ENCODE measurements around the gene PPP4R3A. TPM values are rescaled to one million over a fixed set of nuclear protein-coding genes. Genes with fewer than 3 reads are reported as not detected.
A peak's percentile ranks its signal among the peaks of the same experiment; 100 is the strongest.

The PPP4R3A gene
- total and polyA plus RNA-seq, 2 experiments from 2014 or later: 53.5 to 94.9 TPM

DNA sequence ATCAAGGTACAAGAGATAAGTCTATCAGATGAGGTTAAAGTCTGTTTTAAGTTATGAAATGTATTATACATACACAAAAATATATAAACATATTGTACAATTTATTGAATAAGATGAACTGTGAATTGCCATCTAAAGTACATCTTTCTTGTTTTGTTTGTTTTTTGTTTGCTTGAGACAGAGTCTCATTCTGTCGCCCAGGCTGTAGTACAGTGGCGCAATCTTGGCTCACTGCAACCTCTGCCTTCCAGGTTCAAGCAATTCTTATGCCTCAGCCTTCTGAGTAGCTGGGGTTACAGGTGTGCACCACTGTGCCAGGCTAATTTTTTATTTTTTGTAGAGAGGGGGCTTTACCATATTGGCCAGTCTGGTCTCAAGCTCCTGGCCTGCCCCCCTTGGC lies 10.0 kb upstream of the PPP4R3A start:
- TF ChIP-seq CTCF (IDR thresholded peaks at IDR 0.05; ENCODE audit: low read depth, low read length): no peak
- H3K27ac ChIP-seq: no peak overlapping the region
- no peak overlapping the region for H3K4me3 ChIP-seq
- H3K27me3 ChIP-seq: no peaks in the 10 kb centered on the region
- H3K9me3 ChIP-seq (ENCODE audit: low read depth): no peaks in the 10 kb centered on the region
- no peaks in the 10 kb centered on the region for H3K4me1 ChIP-seq (ENCODE audit: low read depth)
- no peaks in the 10 kb centered on the region for H3K36me3 ChIP-seq
- DNase-seq (ENCODE audit: low read depth in 1 of 2, low spot score in 1 of 2): no peak

DNA sequence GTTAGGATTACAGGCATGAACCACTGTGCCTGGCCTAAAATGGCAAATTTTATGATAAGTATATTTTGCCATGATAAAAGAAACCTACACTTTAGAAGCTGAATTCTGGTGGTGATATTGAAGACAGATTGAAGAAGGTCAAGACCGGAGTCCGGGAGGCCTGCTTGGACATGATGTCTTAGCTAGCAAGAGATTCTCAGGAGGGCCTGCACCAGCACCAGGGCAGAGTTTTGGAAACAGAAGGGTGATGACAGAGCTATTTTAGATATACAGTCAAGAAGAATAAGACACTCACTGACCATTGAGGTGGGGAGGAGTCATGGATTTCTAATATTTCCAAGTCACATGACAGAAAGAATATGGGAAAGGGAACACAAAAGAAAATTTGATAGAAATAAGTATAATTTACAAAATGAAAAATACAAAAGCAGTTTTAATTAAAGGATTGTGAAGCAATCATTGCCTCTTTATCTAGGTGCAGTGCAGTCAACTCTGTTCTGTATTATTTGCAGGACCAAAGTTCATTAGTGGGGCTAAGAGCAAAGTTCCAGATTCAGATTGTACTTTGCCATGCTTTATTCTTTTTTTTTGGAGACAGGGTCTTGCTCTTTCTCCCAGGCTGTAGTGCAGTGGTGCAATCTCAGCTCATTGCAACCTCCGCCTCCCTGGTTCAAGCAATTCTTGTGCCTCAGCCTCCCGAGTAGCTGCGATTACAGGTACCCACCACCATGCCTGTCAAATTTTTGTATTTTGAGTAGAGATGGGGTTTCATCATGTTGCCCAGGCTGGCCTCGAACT lies 9.3 kb upstream of the PPP4R3A start:
- Histone ChIP-seq H3K27ac (no peak overlapping the region), H3K4me1 (ENCODE audit: low read depth) (no peaks in the 10 kb centered on the region), H3K4me3 (no peak overlapping the region), H3K36me3 (no peaks in the 10 kb centered on the region), H3K27me3 (no peaks in the 10 kb centered on the region), H3K9me3 (ENCODE audit: low read depth) (no peaks in the 10 kb centered on the region)
- no peak for DNase-seq (ENCODE audit: low read depth in 1 of 2, low spot score in 1 of 2)
- no peak for TF ChIP-seq CTCF (IDR thresholded peaks at IDR 0.05; ENCODE audit: low read depth, low read length)

GRCh38 chr14:91516663-91517388 lies 6.7 kb upstream of the PPP4R3A start:
- Histone ChIP-seq H3K27ac (no peak overlapping the region), H3K4me3 (no peak overlapping the region), H3K27me3 (no peaks in the 10 kb centered on the region), H3K4me1 (ENCODE audit: low read depth) (no peaks in the 10 kb centered on the region), H3K9me3 (ENCODE audit: low read depth) (no peaks in the 10 kb centered on the region), H3K36me3 (no peaks in the 10 kb centered on the region)
- DNase-seq (ENCODE audit: low read depth in 1 of 2, low spot score in 1 of 2): no peak
- TF ChIP-seq CTCF (IDR thresholded peaks at IDR 0.05; ENCODE audit: low read depth, low read length): no peak

GRCh38 chr14:91515979-91516378 lies 5.9 kb upstream of the PPP4R3A start:
- Histone ChIP-seq H3K27ac (no peak overlapping the region), H3K36me3 (no peaks in the 10 kb centered on the region), H3K4me1 (ENCODE audit: low read depth) (no peaks in the 10 kb centered on the region), H3K4me3 (no peak overlapping the region), H3K27me3 (no peaks in the 10 kb centered on the region), H3K9me3 (ENCODE audit: low read depth) (no peaks in the 10 kb centered on the region)
- DNase-seq (ENCODE audit: low read depth in 1 of 2, low spot score in 1 of 2): no peak
- TF ChIP-seq CTCF (IDR thresholded peaks at IDR 0.05; ENCODE audit: low read depth, low read length): no peak

DNA sequence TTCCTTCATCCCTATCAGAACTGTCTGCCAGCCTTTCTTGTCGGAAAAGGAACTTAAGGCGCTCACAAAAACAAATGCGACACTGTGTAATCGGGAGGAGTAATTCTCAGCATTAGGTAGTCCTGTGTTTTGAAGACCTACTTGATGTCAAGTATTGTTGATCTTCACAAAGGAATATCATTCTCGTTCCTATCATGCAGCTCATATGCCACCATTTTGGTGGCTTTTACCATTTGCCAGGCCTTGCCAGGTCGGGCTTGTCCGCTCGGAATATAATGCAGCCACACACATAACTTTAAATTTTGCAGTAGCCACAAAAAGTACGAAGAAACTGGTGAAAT lies 903 bp upstream of the PPP4R3A start:
- peaks cover 6% of the 10 kb centered on the region for H3K36me3 ChIP-seq
- TF ChIP-seq CTCF (IDR thresholded peaks at IDR 0.05; ENCODE audit: low read depth, low read length): no peak
- peaks cover 5% of the 10 kb centered on the region for H3K4me1 ChIP-seq (ENCODE audit: low read depth)
- H3K9me3 ChIP-seq (ENCODE audit: low read depth): no peaks in the 10 kb centered on the region
- H3K27me3 ChIP-seq: no peaks in the 10 kb centered on the region
- DNase-seq (ENCODE audit: low read depth in 1 of 2, low spot score in 1 of 2): no peak
- H3K4me3 ChIP-seq: peak overlapping the region; percentile 83
- peak overlapping the region; percentile 97 for H3K27ac ChIP-seq
